ENCODE measurements around the gene PITPNM1. TPM values are rescaled to one million over a fixed set of nuclear protein-coding genes. Genes with fewer than 3 reads are reported as not detected.

The PITPNM1 gene
- total RNA-seq, 1 donor from 2014 or later, result 55.8 TPM

DNA sequence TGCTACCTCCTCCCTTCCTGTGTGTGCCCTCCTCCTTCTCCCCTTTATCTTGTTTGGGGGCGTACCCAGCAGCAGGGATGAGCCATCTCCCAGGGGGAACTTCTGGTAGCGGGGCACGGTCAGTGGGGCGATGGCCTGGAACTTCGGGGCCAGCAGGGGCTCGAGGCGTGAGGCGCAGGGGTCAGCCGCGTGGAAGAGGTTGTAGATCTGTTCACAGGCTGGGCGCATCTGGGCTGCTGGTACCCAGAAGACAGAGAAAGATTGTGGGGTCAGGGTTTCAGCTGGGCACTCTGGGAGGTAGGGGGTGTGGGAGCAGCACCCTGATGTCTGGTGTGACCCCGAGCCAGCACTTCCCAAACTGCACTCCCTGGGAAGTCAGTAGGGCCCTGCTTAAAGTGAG, 9.1 kb downstream of the PITPNM1 start:
- Mint-ChIP-seq H3K4me3 (no peak overlapping the region), H3K9me3 (no peaks in the 10 kb centered on the region), H3K4me1 (no peaks in the 10 kb centered on the region), H3K27ac (no peak overlapping the region), H3K36me3 (peaks cover 10% of the 10 kb centered on the region), H3K27me3 (ENCODE audit: low read depth) (no peaks in the 10 kb centered on the region)
- DNase-seq (ENCODE audit: low spot score in 2 of 2, unreplicated experiment in 2 of 2), result no peak
- TF ChIP-seq CTCF (IDR thresholded peaks at IDR 0.05; ENCODE audit: unreplicated experiment), result no peak

- no peaks in the 10 kb centered on the region for H3K4me1 Mint-ChIP-seq
- no peak overlapping the region for H3K27ac Mint-ChIP-seq
- peaks cover 6% of the 10 kb centered on the region for H3K36me3 Mint-ChIP-seq
- no peak for DNase-seq (ENCODE audit: low spot score in 2 of 2, unreplicated experiment in 2 of 2)
- H3K4me3 Mint-ChIP-seq, result no peak overlapping the region
- no peaks in the 10 kb centered on the region for H3K27me3 Mint-ChIP-seq (ENCODE audit: low read depth)
- no peak for TF ChIP-seq CTCF (IDR thresholded peaks at IDR 0.05; ENCODE audit: unreplicated experiment)
- no peaks in the 10 kb centered on the region for H3K9me3 Mint-ChIP-seq
Measured at GRCh38 chr11:67495234-67496005, 9.7 kb downstream of the PITPNM1 start.

- Mint-ChIP-seq H3K9me3 (no peaks in the 10 kb centered on the region), H3K4me3 (no peak overlapping the region), H3K36me3 (peaks cover 9% of the 10 kb centered on the region), H3K27me3 (ENCODE audit: low read depth) (no peaks in the 10 kb centered on the region), H3K27ac (no peak overlapping the region), H3K4me1 (no peaks in the 10 kb centered on the region)
- TF ChIP-seq CTCF (IDR thresholded peaks at IDR 0.05; ENCODE audit: unreplicated experiment), result no peak
- DNase-seq (ENCODE audit: low spot score in 2 of 2, unreplicated experiment in 2 of 2), result no peak
Measured at GRCh38 chr11:67494371-67495233, 10.6 kb downstream of the PITPNM1 start.

DNA sequence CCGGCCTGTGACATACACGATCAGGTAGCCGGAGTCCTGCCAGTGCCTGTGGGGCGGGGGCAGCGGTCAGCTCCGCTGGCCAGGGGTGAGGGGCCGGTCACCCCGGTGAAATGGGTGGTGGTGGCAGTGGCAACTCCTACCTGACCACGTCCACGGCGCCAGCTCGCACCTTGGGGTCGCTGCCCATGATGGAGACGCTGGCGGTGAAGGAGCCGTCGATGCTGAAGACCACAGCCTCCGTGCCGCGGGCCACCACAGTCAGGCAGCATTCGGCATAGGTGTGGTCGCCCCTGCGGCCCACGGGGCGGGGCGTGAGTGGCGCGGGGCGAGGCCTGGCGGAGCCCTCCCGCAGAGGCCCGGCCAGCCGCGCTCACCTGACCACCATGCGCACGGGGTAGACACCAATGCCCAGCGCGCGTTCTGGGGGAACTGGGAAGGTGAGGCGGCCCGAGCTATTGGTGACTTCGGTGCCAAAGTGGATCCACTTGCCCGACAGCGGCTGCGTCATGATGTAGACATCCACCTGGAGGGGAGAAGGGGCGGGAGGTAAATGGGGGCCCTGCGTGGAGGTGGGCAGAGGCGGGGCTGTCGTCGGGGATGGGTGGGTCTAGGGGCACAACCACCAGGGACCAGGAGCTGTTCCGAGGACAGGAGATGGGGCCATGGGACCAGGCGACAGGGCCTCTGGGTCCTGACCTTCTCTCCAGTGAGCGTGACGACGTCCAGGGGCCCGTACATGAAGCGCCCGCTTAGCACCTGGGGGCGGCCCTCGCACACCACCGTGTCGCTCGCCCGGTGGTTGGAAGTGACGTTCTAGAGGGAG, 11.4 kb downstream of the PITPNM1 start:
- no peak overlapping the region for H3K4me3 Mint-ChIP-seq
- H3K4me1 Mint-ChIP-seq, result no peaks in the 10 kb centered on the region
- H3K27me3 Mint-ChIP-seq (ENCODE audit: low read depth), result no peaks in the 10 kb centered on the region
- TF ChIP-seq CTCF (IDR thresholded peaks at IDR 0.05; ENCODE audit: unreplicated experiment), result no peak
- H3K36me3 Mint-ChIP-seq, result peaks cover 9% of the 10 kb centered on the region
- no peak for DNase-seq (ENCODE audit: low spot score in 2 of 2, unreplicated experiment in 2 of 2)
- H3K9me3 Mint-ChIP-seq, result no peaks in the 10 kb centered on the region
- no peak overlapping the region for H3K27ac Mint-ChIP-seq

DNA sequence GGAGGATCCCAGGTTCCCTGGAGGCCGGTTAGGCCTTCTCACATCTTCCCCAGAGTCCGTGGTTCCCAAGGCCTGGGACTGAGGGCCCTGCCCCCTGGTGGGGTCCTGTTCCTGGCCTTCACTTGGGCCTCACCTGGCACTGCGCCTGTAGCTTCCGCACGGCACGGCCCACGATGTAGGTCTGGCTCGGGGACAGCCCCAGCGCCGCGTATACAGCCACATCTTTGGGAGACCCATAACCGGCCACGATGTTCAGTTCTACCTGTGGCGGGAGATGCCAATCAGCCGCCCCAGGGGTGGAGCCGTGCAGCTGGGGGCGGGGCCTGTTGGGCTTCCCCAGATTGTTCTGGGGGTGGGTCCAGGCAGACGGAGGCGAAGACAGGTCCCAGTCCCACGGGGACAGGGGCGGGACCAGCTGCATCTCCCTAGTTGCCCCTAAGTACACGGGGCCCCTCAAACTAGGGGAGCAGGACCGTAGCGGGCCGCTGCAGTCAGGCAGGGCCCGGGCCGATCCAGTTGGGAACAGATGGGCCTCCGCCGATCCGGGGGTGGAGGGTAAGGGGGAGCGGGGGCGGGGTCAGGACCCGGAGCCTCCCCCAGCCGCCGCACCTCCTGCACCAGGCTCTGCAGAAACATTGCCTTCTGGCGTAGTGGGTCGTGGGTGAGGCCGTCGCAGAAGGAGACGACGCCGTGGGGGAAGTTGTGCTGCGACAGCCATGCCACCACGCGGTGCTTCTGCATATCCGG, 12.2 kb downstream of the PITPNM1 start:
- no peak for TF ChIP-seq CTCF (IDR thresholded peaks at IDR 0.05; ENCODE audit: unreplicated experiment)
- Mint-ChIP-seq H3K4me1 (no peaks in the 10 kb centered on the region), H3K27me3 (ENCODE audit: low read depth) (no peaks in the 10 kb centered on the region), H3K9me3 (no peaks in the 10 kb centered on the region), H3K4me3 (no peak overlapping the region), H3K27ac (no peak overlapping the region), H3K36me3 (peaks cover 10% of the 10 kb centered on the region)
- no peak for DNase-seq (ENCODE audit: low spot score in 2 of 2, unreplicated experiment in 2 of 2)
